Tibial nerve (tissue), 4 donors: ENCODE data around the gene COMMD7.

Experiments
- EP300 ChIP-seq, 2 donors: sonication (generic); formaldehyde crosslinking; IDR thresholded peaks; one replicate each; pipeline ENCODE4 v1.6.1; 2017; ENCODE audit warnings: antibody characterized with exemption in 2 of 2, mild to moderate bottlenecking in 1 of 2
- POLR2A ChIP-seq, 2 donors: fragments of 450-650 bp; IDR thresholded peaks; one replicate each; pipeline ENCODE4 v1.6.1; 2017; ENCODE audit warnings: antibody characterized with exemption in 2 of 2, mild to moderate bottlenecking in 2 of 2, moderate library complexity in 2 of 2
- TF ChIP-seq, protein P1 (sequence below), 5 experiments: fragments of 200-600 bp in 3 of 5; fragments of 450-650 bp in 2 of 5; sonication (generic) in 3 of 5; IDR thresholded peaks; one replicate each; pipeline ENCODE4 v1.5.1; 2016 to 2019; ENCODE audit warnings: antibody characterized with exemption in 5 of 5, mild to moderate bottlenecking in 3 of 5, moderate library complexity in 2 of 5

DNA sequence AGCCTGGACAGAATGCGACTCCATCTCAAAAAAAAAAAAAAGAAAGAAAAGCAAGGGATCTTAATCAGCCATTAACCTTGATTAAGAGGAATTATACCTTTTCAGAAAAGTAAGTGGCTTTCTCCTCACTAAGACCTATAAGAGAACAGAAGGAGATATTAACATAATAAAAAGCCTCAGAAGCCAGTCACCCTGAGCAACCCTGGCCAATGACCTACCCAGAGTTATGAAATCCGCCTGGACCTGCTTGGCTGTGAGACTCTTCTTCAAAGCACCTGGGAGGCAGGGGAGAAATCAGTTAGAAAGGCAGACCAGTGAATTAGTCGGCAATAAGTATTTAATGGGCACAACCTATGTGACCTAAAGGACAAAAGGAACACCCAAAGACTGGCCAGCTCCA, 36.8 kb downstream of the COMMD7 start:
- TF ChIP-seq, protein P1, sequence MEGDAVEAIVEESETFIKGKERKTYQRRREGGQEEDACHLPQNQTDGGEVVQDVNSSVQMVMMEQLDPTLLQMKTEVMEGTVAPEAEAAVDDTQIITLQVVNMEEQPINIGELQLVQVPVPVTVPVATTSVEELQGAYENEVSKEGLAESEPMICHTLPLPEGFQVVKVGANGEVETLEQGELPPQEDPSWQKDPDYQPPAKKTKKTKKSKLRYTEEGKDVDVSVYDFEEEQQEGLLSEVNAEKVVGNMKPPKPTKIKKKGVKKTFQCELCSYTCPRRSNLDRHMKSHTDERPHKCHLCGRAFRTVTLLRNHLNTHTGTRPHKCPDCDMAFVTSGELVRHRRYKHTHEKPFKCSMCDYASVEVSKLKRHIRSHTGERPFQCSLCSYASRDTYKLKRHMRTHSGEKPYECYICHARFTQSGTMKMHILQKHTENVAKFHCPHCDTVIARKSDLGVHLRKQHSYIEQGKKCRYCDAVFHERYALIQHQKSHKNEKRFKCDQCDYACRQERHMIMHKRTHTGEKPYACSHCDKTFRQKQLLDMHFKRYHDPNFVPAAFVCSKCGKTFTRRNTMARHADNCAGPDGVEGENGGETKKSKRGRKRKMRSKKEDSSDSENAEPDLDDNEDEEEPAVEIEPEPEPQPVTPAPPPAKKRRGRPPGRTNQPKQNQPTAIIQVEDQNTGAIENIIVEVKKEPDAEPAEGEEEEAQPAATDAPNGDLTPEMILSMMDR (IDR thresholded peaks at IDR 0.05): no peak
- TF ChIP-seq POLR2A (IDR thresholded peaks at IDR 0.05) (no peak), EP300 (IDR thresholded peaks at IDR 0.05) (no peak)
